Ovary (tissue), 3 donors: ENCODE measurements around the gene STYXL1.

ENCODE experiments used
- CTCF ChIP-seq, 3 donors: fragments of 450-650 bp in 2 of 3; fragments of 200-600 bp in 1 of 3; IDR thresholded peaks; one replicate each; pipeline versions ENCODE4 v1.5.1 to v1.8.0; 2016 to 2022; ENCODE audit warnings: antibody characterized with exemption in 3 of 3, mild to moderate bottlenecking in 1 of 3
- EP300 ChIP-seq: sonication (generic); formaldehyde crosslinking; IDR thresholded peaks from one replicate; pipeline ENCODE4 v1.6.1; 2017; ENCODE audit warnings: antibody characterized with exemption
- donor health status: DM: no; HTN: no; CAD: no.

- TF ChIP-seq CTCF (IDR thresholded peaks at IDR 0.05) (no peak), EP300 (no peak)
Measured at GRCh38 chr7:76076995-76077394, 29.2 kb upstream of the STYXL1 start.
